Kidney (tissue), 14 donors: ENCODE data around the gene DIRAS1. TPM values are rescaled to one million over a fixed set of nuclear protein-coding genes. Genes with fewer than 3 reads are reported as not detected.

Experiments used
- DNase-seq, 5 donors: peaks; one replicate each; pipeline ENCODE4 v3.0.0-alpha.2; 2013 to 2020
- FAIRE-seq: peaks from 2 replicates; lab custom pipeline; 2012; peaks lifted over from hg19 to GRCh38; lab: Jason Lieb, UNC
- H3K27ac ChIP-seq, 2 donors: one replicate each; pipeline ENCODE4 v1.7.0; 2013; ENCODE audit warnings: low read depth in 2 of 2, low read length in 2 of 2, inconsistent platforms in 1 of 2
- H3K27me3 ChIP-seq: one replicate; pipeline ENCODE4 v1.7.1; 2013; ENCODE audit warnings: low read length, inconsistent platforms; ENCODE audit not compliant: control insufficient read depth, insufficient read depth
- H3K36me3 ChIP-seq, 3 donors: one replicate each; pipeline versions ENCODE4 v1.7.0 to v1.7.1; 2013; ENCODE audit warnings: low read length in 3 of 3, control low read depth in 1 of 3, inconsistent platforms in 1 of 3; ENCODE audit not compliant: insufficient read depth in 3 of 3, control insufficient read depth in 2 of 3
- H3K4me1 ChIP-seq, 3 donors: one replicate each; pipeline versions ENCODE4 v1.7.0 to v1.7.1; 2013; ENCODE audit warnings: low read length in 3 of 3, inconsistent platforms in 1 of 3, low read depth in 1 of 3; ENCODE audit not compliant: control insufficient read depth in 2 of 3, insufficient read depth in 2 of 3
- H3K4me3 ChIP-seq, 3 donors: one replicate each; pipeline versions ENCODE4 v1.7.0 to v1.8.1; 2013; ENCODE audit warnings: low read length in 3 of 3, control low read depth in 1 of 3, inconsistent platforms in 1 of 3
- H3K9ac ChIP-seq, 3 donors: one replicate each; pipeline versions ENCODE4 v1.7.0 to v1.7.1; 2013; ENCODE audit warnings: low read length in 3 of 3, control low read depth in 1 of 3, inconsistent platforms in 1 of 3
- H3K9me3 ChIP-seq, 3 donors: one replicate each; pipeline versions ENCODE4 v1.7.0 to v1.7.1; 2013; ENCODE audit warnings: low read length in 3 of 3, control low read depth in 1 of 3, inconsistent platforms in 1 of 3; ENCODE audit not compliant: control insufficient read depth in 2 of 3, insufficient read depth in 1 of 3
- CTCF ChIP-seq: IDR thresholded peaks from 3 replicates; pipeline ENCODE4 v1.5.1; 2012; ENCODE audit warnings: mild to moderate bottlenecking, moderate library complexity, borderline replicate concordance; ENCODE audit not compliant: insufficient read depth; ENCODE audit errors: extremely low read depth
- intact Hi-C: fragments of 100-400 bp; cut with DNase I; formaldehyde crosslinking; loops from one replicate; pipeline ENCODE4 v1.11.1; 2022
- polyA plus RNA-seq: library from polyadenylated mRNA; stranded (reverse); fragments of 350-450 nt; fragmentation: Illumina TruSeq; extraction: RNeasy Lipid Tissue Mini Kit (QIAGEN cat#74804); gene quantifications from one replicate; pipeline ENCODE4 v1.2.3, GENCODE V29; 2014; ENCODE audit warnings: low read depth, low replicate concordance; ENCODE audit not compliant: insufficient read depth
- total RNA-seq: library from RNA; stranded (reverse); fragmentation: NEBNext Ultra II Directional; extraction: Animal tissue kit (Norgen Biotek cat#: 25700); gene quantifications from one replicate; pipeline ENCODE4 v1.2.1, GENCODE V29; 2021
- donor health status: control.
- donor health status: control.
- donor health status: control.
- donor health status: control.
- donor health status: control.
- donor health status: DM: yes; HTN: yes; CAD: no.
- donor health status: Normal renal cell carcinoma (clear cell type).

Gene DIRAS1
- total and polyA plus RNA-seq, 2 donors from 2014 or later, result 2.3 to 7.6 TPM

GRCh38 chr19:2759965-2760364 is 38.8 kb upstream of the DIRAS1 start:
- FAIRE-seq (no peak), DNase-seq (no peak)
- no peak for TF ChIP-seq CTCF
- H3K4me3 ChIP-seq, result no peak overlapping the region
- H3K9ac ChIP-seq, result no peak overlapping the region
- no peak overlapping the region for H3K27ac ChIP-seq
- H3K36me3 ChIP-seq, result peaks cover 0 to 19% (median 12%) of the 10 kb centered on the region in 3 donors
- H3K4me1 ChIP-seq, result no peaks in the 10 kb centered on the region
- H3K27me3 ChIP-seq, result no peaks in the 10 kb centered on the region
- intact Hi-C loops, result no loop called here
- H3K9me3 ChIP-seq, result no peaks in the 10 kb centered on the region

GRCh38 chr19:2759362-2759761 is 38.2 kb upstream of the DIRAS1 start:
- intact Hi-C loops, result no loop called here
- Histone ChIP-seq H3K27me3 (no peaks in the 10 kb centered on the region), H3K9ac (no peak overlapping the region), H3K9me3 (no peaks in the 10 kb centered on the region), H3K4me1 (no peaks in the 10 kb centered on the region), H3K4me3 (no peak overlapping the region), H3K27ac (no peak overlapping the region), H3K36me3 (peaks cover 0 to 19% (median 12%) of the 10 kb centered on the region in 3 donors)
- FAIRE-seq (no peak), DNase-seq (no peak)
- TF ChIP-seq CTCF, result no peak

- Histone ChIP-seq H3K9ac (no peak overlapping the region), H3K27ac (no peak overlapping the region), H3K4me3 (no peak overlapping the region), H3K9me3 (no peaks in the 10 kb centered on the region), H3K27me3 (no peaks in the 10 kb centered on the region), H3K4me1 (no peaks in the 10 kb centered on the region), H3K36me3 (peaks cover 0 to 15% (median 12%) of the 10 kb centered on the region in 3 donors)
- TF ChIP-seq CTCF, result no peak
- intact Hi-C loops, result no loop called here
- FAIRE-seq (no peak), DNase-seq (no peak)
Observed at GRCh38 chr19:2758601-2759313, 37.6 kb upstream of the DIRAS1 start.
